Endothelial cell of umbilical vein (primary cell): ENCODE measurements around the gene HAUS3.

Experiments used
- CTCF ChIP-seq, 2 donors: IDR thresholded peaks; 1 replicate in 1 of 2; 2 replicates in 1 of 2; pipeline ENCODE4 v1.5.1; 2011; ENCODE audit warnings: low read length in 2 of 2, mild to moderate bottlenecking in 2 of 2, moderate library complexity in 2 of 2, control low read depth in 1 of 2, inconsistent platforms in 1 of 2, low read depth in 1 of 2; ENCODE audit not compliant: insufficient read depth in 1 of 2; ENCODE audit errors: extremely low read depth in 1 of 2
- EZH2 ChIP-seq: IDR thresholded peaks from 2 replicates; pipeline ENCODE4 v1.6.1; 2012; ENCODE audit warnings: borderline replicate concordance, low read depth, mild to moderate bottlenecking, moderate library complexity, low read length, inconsistent platforms; ENCODE audit not compliant: severe bottlenecking
- JUN ChIP-seq: IDR thresholded peaks from 2 replicates; pipeline ENCODE4 v1.6.1; 2011; ENCODE audit warnings: borderline replicate concordance, low read depth; ENCODE audit not compliant: insufficient read length, insufficient read depth
- MYC ChIP-seq: IDR thresholded peaks from one replicate; pipeline ENCODE4 v1.6.1; 2011; ENCODE audit warnings: mild to moderate bottlenecking, low read depth, low read length
- POLR2A ChIP-seq: IDR thresholded peaks from 2 replicates; pipeline ENCODE4 v1.6.1; 2012; ENCODE audit warnings: low read depth, mild to moderate bottlenecking, control low read depth, low read length
- POLR2AphosphoS5 ChIP-seq: IDR thresholded peaks from 2 replicates; pipeline ENCODE4 v1.6.1; 2012; ENCODE audit warnings: low read depth, mild to moderate bottlenecking, control low read depth, low read length, moderate library complexity; ENCODE audit not compliant: insufficient read depth

- TF ChIP-seq CTCF (IDR thresholded peaks at IDR 0.05; ENCODE audit: extremely low read depth in 1 of 2, insufficient read depth in 1 of 2, low read depth in 1 of 2, low read length in 2 of 2) (no peak), POLR2A (no peak), POLR2AphosphoS5 (no peak), MYC (no peak), EZH2 (no peak), JUN (no peak)
These were observed 10.0 kb upstream of the HAUS3 start for GRCh38 chr4:2251795-2252529.
